GM19193 (cell line): ENCODE data around the gene SCYL1.
A peak's percentile ranks its signal among the peaks of the same experiment; 100 is the strongest.

ENCODE experiments used
- POLR2A ChIP-seq: IDR thresholded peaks from 4 replicates; pipeline ENCODE4 v1.6.1; 2011; ENCODE audit not compliant: insufficient read depth, insufficient read length; ENCODE audit errors: extremely low read depth

Gene SCYL1

DNA sequence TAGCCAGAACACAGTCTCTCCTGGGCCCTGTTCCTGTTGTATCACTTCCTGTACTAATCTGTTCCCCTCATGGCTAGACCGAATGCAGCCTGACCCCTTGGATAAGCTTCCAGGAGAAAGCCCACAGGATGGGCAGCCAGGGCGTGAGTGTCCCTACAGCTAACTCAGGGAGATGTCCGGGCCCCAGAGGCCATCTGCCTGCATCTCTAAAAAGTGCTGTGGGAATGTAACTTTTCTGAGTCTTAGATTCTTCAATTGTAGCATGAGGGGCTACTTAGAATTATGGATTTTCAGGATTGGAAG, 33.8 kb upstream of the SCYL1 start:
- TF ChIP-seq POLR2A: no peak

DNA sequence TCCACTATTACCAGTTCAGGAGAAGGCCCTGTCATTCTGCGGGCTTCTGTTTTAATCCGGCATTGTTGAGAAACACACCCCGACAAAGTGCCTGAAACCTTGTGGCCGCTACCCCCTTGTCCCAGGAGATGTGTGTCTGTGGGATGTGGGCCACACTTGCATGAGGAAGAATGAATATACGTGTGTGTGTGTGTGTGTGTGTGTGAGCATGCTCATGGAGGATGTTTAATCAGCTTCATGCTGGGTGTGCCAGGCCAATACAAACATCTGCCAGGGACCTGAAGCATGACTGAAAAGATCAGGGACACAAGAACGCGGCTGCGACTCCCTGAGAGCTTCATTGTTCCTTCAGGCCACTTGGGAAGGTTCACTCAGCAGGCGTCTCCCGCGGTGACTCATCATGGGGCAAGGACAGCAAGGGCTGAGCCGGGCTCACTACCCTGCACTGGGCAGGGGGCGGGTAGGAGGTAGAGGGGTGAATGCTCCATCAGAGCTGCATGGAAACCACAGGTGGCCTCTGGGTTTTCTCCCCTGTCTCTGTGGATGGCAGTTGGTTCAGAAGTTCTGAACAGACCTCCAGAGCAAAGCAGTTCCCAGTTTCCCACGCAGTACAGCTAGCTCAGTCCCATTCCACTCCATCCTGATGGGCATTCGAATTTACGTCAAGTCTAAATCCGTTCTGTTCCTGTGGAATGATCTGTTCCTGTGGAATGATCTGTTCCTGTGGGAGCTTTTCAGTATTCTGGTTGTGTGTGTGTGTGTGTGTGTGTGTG, 33.1 kb upstream of the SCYL1 start:
- peak; percentile 46 for TF ChIP-seq POLR2A

DNA sequence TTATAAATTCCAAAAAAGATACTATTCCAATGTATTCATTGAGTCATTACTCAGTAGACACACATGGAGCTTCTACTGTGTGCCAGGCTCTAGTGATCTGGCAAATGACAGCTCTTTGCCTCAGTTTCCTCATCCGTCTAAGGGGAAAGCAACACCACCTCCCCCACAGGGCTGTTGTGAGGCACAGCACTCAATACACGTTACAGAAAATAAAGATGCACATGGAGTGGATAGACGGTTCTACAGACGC, 32.6 kb upstream of the SCYL1 start:
- TF ChIP-seq POLR2A: no peak

DNA sequence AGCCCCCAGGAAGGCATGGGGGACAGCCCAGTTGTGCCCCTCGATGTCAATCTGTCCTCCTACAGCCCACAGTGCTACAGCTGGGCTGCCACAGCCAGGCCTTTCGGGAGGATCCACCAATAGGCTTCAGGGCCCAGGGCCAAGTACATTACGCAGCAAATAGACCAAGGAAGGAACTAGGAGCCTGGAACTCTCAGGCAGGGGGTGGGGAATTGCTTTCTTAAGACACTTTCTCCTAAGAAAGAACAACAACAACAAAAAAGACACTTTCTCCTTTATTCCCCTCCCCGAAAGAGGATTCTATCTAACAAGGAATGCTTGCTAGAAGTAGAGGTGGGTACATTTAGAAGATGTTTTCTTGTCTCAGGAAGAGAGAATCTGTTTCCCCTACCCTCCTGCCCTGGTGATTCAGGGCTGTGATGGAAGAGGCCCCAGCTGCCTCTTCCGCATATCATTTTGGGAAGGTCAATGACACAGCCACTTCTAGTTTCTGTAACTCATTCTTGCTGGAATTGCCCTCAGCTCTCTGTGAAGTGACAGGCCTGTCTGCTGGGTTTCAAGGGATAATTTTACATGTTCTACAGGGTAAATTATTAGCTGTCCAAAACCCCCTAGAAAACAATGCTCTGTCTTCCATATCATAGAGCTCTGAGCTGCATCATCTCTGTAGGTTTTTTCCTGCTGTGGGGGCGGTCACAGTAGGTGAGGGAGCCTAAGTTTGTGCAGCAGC, 32.1 kb upstream of the SCYL1 start:
- peak; percentile 46 for TF ChIP-seq POLR2A

DNA sequence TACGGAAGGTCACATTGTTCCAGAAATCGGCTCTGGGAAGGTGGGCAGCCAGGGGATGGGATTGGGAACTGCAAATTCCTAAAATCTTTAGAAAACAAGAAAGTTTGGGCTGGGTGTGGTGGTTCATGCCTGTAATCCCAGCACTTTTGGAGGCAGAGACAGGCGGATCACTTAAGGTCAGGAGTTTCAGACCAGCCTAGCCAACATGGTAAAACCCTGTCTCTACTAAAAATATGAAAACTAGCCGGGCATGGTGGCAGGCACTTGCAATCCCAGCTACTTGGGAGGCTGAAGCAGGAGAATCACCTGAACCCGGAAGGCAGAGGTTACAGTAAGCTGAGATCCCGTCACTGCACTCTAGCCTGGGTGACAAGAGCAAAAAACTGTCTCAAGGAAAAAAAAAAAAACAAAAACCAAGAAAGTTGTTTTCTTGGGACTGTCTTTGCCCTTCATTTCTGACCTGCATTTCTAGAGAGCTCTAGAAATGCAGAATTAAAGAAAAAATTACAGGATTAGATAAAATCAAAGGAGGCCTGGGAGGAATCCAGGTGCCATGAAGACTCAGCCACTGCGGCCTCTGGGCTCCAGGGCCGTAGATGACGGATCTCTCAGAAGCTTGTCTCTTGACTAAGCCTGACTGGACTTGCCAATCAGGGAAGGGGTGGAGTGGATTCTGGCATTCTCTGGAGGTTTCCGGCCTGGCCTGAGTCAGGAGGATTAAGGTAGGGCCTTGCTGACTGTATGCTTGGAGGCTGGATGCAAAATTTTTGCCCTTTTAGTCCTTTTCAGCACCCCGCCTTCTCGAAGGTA, 31.3 kb upstream of the SCYL1 start:
- TF ChIP-seq POLR2A: peak; percentile 61

DNA sequence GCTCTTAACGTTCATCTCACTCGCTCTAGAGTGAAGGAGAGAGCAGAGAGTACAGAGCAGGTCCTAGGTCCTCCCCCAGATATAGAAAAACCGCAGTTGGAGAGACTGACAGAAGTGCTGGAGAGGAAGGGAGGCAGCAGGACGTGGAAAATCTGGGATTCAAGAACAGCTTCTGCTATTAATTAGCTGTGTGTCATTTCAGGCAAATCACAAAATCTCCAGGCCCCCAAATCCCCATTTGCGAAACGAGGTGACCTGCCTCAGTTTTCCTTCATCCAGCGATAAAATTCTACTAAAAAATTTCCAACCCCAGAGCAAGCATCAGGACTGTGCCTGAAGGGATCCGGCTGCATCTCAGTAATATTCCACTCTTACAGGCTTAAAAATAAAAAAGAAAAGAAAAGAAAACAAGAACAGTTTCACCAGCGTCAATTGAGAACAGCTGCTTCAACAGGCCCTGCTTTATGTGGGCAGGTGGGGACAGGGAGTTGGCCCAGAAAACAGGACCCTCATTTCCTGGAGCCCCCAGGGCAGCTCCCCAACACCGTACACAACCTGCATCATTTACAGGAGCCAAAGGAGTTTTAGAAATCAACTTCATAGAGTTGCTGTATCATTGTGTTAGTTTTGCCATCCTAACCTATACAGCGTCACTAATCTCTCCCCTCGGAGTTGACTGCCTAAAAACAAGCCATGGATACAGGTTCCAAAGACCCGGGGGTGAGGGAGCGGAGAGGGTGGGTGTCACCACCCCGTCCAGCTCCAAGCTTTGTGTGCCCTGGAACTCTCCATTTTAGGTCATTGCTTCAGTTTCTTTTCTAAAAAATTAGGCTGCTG, 28.4 kb upstream of the SCYL1 start:
- no peak for TF ChIP-seq POLR2A

DNA sequence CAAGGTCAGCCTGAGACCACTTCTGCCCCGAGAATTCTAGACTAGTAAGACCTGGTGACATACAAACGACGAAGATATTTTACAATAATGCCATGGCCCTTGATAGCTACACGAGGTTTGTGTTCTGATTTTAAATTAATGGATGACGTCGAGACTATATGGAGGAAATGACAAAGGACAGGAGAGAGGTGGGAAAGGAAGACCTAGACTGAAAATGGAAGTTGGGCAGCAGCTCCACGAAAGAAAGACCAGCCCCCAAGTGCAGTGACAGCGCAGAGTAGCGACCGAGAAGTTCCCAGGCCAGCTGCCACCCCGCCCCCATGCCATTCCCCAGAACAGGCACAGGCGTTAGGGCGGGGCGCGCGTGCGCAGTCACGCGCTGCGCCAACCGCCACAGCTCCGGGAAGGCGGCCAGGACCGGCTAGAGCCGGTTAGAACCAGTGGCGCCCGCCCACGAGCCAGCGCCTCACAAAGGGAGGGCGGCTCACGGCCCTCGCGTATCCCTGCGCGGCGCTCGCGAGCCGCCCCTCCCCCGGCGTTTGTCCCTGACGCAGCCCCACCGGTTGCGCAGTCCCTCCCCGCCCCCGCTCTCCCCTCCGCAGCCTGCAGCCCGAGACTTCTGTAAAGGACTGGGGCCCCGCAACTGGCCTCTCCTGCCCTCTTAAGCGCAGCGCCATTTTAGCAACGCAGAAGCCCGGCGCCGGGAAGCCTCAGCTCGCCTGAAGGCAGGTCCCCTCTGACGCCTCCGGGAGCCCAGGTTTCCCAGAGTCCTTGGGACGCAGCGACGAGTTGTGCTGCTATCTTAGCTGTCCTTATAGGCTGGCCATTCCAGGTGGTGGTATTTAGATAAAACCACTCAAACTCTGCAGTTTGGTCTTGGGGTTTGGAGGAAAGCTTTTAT, 27.5 kb upstream of the SCYL1 start:
- peak; percentile 76 for TF ChIP-seq POLR2A

DNA sequence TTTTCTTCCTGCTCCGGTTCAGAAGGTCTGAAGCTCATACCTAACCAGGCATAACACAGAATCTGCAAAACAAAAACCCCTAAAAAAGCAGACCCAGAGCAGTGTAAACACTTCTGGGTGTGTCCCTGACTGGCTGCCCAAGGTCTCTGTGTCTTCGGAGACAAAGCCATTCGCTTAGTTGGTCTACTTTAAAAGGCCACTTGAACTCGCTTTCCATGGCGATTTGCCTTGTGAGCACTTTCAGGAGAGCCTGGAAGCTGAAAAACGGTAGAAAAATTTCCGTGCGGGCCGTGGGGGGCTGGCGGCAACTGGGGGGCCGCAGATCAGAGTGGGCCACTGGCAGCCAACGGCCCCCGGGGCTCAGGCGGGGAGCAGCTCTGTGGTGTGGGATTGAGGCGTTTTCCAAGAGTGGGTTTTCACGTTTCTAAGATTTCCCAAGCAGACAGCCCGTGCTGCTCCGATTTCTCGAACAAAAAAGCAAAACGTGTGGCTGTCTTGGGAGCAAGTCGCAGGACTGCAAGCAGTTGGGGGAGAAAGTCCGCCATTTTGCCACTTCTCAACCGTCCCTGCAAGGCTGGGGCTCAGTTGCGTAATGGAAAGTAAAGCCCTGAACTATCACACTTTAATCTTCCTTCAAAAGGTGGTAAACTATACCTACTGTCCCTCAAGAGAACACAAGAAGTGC, 26.7 kb upstream of the SCYL1 start:
- peak; percentile 48 for TF ChIP-seq POLR2A

DNA sequence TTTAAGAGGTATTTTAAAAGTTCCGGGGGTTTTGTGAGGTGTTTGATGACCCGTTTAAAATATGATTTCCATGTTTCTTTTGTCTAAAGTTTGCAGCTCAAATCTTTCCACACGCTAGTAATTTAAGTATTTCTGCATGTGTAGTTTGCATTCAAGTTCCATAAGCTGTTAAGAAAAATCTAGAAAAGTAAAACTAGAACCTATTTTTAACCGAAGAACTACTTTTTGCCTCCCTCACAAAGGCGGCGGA, 26.2 kb upstream of the SCYL1 start:
- no peak for TF ChIP-seq POLR2A

DNA sequence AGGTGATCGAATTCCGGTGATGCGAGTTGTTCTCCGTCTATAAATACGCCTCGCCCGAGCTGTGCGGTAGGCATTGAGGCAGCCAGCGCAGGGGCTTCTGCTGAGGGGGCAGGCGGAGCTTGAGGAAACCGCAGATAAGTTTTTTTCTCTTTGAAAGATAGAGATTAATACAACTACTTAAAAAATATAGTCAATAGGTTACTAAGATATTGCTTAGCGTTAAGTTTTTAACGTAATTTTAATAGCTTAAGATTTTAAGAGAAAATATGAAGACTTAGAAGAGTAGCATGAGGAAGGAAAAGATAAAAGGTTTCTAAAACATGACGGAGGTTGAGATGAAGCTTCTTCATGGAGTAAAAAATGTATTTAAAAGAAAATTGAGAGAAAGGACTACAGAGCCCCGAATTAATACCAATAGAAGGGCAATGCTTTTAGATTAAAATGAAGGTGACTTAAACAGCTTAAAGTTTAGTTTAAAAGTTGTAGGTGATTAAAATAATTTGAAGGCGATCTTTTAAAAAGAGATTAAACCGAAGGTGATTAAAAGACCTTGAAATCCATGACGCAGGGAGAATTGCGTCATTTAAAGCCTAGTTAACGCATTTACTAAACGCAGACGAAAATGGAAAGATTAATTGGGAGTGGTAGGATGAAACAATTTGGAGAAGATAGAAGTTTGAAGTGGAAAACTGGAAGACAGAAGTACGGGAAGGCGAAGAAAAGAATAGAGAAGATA, 25.7 kb upstream of the SCYL1 start, which contains the start of gene MALAT1:
Gene MALAT1 (plus strand): TSS at position 69 of the 736 bp plus-strand sequence.
- TF ChIP-seq POLR2A: peak; percentile 100

DNA sequence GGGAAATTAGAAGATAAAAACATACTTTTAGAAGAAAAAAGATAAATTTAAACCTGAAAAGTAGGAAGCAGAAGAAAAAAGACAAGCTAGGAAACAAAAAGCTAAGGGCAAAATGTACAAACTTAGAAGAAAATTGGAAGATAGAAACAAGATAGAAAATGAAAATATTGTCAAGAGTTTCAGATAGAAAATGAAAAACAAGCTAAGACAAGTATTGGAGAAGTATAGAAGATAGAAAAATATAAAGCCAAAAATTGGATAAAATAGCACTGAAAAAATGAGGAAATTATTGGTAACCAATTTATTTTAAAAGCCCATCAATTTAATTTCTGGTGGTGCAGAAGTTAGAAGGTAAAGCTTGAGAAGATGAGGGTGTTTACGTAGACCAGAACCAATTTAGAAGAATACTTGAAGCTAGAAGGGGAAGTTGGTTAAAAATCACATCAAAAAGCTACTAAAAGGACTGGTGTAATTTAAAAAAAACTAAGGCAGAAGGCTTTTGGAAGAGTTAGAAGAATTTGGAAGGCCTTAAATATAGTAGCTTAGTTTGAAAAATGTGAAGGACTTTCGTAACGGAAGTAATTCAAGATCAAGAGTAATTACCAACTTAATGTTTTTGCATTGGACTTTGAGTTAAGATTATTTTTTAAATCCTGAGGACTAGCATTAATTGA, 25.0 kb upstream of the SCYL1 start:
- no peak for TF ChIP-seq POLR2A

DNA sequence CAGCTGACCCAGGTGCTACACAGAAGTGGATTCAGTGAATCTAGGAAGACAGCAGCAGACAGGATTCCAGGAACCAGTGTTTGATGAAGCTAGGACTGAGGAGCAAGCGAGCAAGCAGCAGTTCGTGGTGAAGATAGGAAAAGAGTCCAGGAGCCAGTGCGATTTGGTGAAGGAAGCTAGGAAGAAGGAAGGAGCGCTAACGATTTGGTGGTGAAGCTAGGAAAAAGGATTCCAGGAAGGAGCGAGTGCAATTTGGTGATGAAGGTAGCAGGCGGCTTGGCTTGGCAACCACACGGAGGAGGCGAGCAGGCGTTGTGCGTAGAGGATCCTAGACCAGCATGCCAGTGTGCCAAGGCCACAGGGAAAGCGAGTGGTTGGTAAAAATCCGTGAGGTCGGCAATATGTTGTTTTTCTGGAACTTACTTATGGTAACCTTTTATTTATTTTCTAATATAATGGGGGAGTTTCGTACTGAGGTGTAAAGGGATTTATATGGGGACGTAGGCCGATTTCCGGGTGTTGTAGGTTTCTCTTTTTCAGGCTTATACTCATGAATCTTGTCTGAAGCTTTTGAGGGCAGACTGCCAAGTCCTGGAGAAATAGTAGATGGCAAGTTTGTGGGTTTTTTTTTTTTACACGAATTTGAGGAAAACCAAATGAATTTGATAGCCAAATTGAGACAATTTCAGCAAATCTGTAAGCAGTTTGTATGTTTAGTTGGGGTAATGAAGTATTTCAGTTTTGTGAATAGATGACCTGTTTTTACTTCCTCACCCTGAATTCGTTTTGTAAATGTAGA, 24.3 kb upstream of the SCYL1 start:
- peak; percentile 98 for TF ChIP-seq POLR2A
